OCI-LY1 (cell line): Measurements from ENCODE around the gene CHADL.

Experiments
- CTCF ChIP-seq: fragments of 200-600 bp; sonication (generic), shearing (Covaris generic); IDR thresholded peaks from 2 replicates; pipeline ENCODE4 v1.5.1; 2017; ENCODE audit warnings: mild to moderate bottlenecking, antibody characterized with exemption, low read length, moderate library complexity, mixed read lengths
- EZH2 ChIP-seq: fragments of 200-600 bp; sonication (generic), shearing (Covaris generic); IDR thresholded peaks from 2 replicates; pipeline ENCODE4 v1.8.0; 2017; ENCODE audit warnings: borderline replicate concordance, mixed run types, mild to moderate bottlenecking, antibody characterized with exemption, low read length, moderate library complexity, mixed read lengths

DNA sequence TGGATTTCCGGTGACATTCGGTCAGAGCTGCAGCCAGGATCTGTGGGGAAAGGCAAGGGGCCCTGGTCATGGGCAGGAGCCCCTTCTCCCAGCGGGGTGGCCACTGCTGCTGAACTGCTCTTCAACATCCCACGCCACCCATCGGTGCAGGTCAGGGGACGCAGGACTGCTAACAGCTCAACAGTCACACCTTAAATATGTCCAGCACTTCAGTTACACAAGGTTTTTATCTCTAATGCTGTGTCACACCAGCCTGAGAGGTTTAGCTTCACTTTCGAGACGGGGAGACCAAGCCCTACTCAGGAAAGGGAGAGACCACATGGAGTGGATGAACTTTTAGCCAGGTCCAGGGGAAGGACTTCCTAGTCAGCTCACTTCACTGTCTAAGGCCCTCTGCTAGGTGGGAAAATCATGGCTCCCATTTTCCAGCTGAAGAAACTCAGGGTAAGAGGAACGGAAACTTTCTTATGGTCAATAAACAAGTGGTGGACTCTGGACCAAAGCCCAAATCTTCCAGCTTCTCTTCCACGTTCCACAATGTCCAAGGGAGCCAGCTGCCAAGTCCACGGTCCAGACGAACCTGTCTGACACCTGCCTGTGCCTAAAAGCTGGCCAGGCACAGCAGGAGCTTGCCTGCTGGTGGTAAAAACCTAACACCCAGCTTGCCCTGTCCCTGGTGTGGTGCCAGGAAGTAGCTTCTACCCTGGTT lies 21.0 kb upstream of the CHADL start:
- TF ChIP-seq CTCF (no peak), EZH2 (no peak)
